Natural killer cell (primary cell): ENCODE measurements around the gene POLR3GL. TPM values are rescaled to one million over a fixed set of nuclear protein-coding genes. Genes with fewer than 3 reads are reported as not detected.
A peak's percentile ranks its signal among the peaks of the same experiment; 100 is the strongest.

Experiments used
- ATAC-seq, 3 donors: fragments of 150-1000 bp in 2 of 3; fragments of 200-7000 bp in 1 of 3; cut with Tn5 transposase; 1 replicate in 1 of 3; 2 replicates in 2 of 3; pipeline ENCODE4 v1.10.0; 2021; ENCODE audit warnings: mild to moderate bottlenecking in 2 of 3, moderate library complexity in 2 of 3
- DNase-seq, 2 donors: peaks; one replicate each; pipeline versions ENCODE4 v3.0.0 to v3.0.0-alpha.2; 2013 to 2021; ENCODE audit warnings: mixed read lengths in 1 of 2
- H3K27ac ChIP-seq: one replicate; pipeline ENCODE4 v1.5.1; 2013; ENCODE audit warnings: mild to moderate bottlenecking, low read length
- H3K27me3 ChIP-seq: one replicate; pipeline ENCODE4 v1.6.1; 2013; ENCODE audit warnings: low read length; ENCODE audit not compliant: control insufficient read depth, insufficient read depth
- H3K36me3 ChIP-seq: one replicate; pipeline ENCODE4 v1.6.1; 2013; ENCODE audit warnings: low read length; ENCODE audit not compliant: control insufficient read depth, insufficient read depth
- H3K4me1 ChIP-seq: one replicate; pipeline ENCODE4 v1.6.1; 2013; ENCODE audit warnings: low read length; ENCODE audit not compliant: control insufficient read depth, insufficient read depth
- H3K4me3 ChIP-seq: one replicate; pipeline ENCODE4 v1.5.1; 2013; ENCODE audit warnings: low read length
- H3K9me3 ChIP-seq: one replicate; pipeline ENCODE4 v1.6.1; 2013; ENCODE audit warnings: low read length; ENCODE audit not compliant: control insufficient read depth, insufficient read depth
- H3K27ac Mint-ChIP-seq, 2 donors: one replicate each; pipeline ENCODE4 v1.8.0; 2022; ENCODE audit warnings: mild to moderate bottlenecking in 2 of 2, mixed read lengths in 2 of 2, moderate library complexity in 1 of 2
- H3K27me3 Mint-ChIP-seq, 2 donors: one replicate each; pipeline ENCODE4 v1.8.0; 2022; ENCODE audit warnings: low read depth in 2 of 2, mixed read lengths in 2 of 2
- H3K36me3 Mint-ChIP-seq: one replicate; pipeline ENCODE4 v1.8.0; 2022; ENCODE audit warnings: mixed read lengths
- H3K4me1 Mint-ChIP-seq, 2 donors: one replicate each; pipeline ENCODE4 v1.8.0; 2022; ENCODE audit warnings: mixed read lengths in 2 of 2
- H3K4me3 Mint-ChIP-seq: one replicate; pipeline ENCODE4 v1.8.0; 2022; ENCODE audit warnings: mild to moderate bottlenecking, moderate library complexity, mixed read lengths
- H3K9me3 Mint-ChIP-seq, 2 donors: one replicate each; pipeline ENCODE4 v1.8.0; 2022; ENCODE audit warnings: mixed read lengths in 2 of 2
- CTCF ChIP-seq: fragments of 200-600 bp; IDR thresholded peaks from one replicate; pipeline ENCODE4 v1.8.0; 2022; ENCODE audit warnings: antibody characterized with exemption
- WGBS: methylation state at CpG from one replicate; pipeline ENCODE4 v1.1.7; 2013; ENCODE audit warnings: missing lambda C conversion rate; ENCODE audit not compliant: insufficient coverage; 5-methylcytosine and 5-hydroxymethylcytosine counted together
- intact Hi-C: fragments of 100-400 bp; cut with micrococcal nuclease; formaldehyde crosslinking; loops from one replicate; pipeline ENCODE4 v1.14.2; 2022
- total RNA-seq, 4 donors: library from RNA; stranded (reverse); fragments of 120-200 nt in 1 of 4; gene quantifications; one replicate each; pipeline versions ENCODE4 v1.2.3 to v1.2.4, GENCODE V29; 2013 to 2022

Gene POLR3GL
- total RNA-seq, 3 donors from 2014 or later (not counting 1 experiment from before 2014, with no cell fraction given) = 34.9 to 37.5 (median 37.4) TPM

GRCh38 chr1:145952903-145953302 is 11.6 kb upstream of the POLR3GL start:
- no peak for DNase-seq
- peaks cover 5% of the 10 kb centered on the region for H3K36me3 ChIP-seq
- H3K4me3 ChIP-seq = no peak overlapping the region
- H3K9me3 Mint-ChIP-seq = no peaks in the 10 kb centered on the region
- no peaks in the 10 kb centered on the region for H3K27me3 ChIP-seq
- peaks cover 16% of the 10 kb centered on the region for H3K4me1 ChIP-seq
- no peak overlapping the region for H3K27ac Mint-ChIP-seq
- H3K4me3 Mint-ChIP-seq = no peak overlapping the region
- H3K27ac ChIP-seq = no peak overlapping the region
- no peak for ATAC-seq
- no peak for TF ChIP-seq CTCF
- H3K9me3 ChIP-seq = no peaks in the 10 kb centered on the region
- WGBS = 100% methylated on average over 3 of the region's 3 CpGs
- H3K27me3 Mint-ChIP-seq = no peaks in the 10 kb centered on the region
- intact Hi-C loops = no loop called here
- H3K36me3 Mint-ChIP-seq = no peaks in the 10 kb centered on the region
- peaks cover 52 to 82% of the 10 kb centered on the region in 2 donors for H3K4me1 Mint-ChIP-seq

- Histone ChIP-seq H3K4me1 (peaks cover 20% of the 10 kb centered on the region), H3K36me3 (peaks cover 5% of the 10 kb centered on the region), H3K27me3 (no peaks in the 10 kb centered on the region), H3K27ac (no peak overlapping the region), H3K9me3 (no peaks in the 10 kb centered on the region), H3K4me3 (no peak overlapping the region)
- TF ChIP-seq CTCF = no peak
- peaks cover 60 to 84% of the 10 kb centered on the region in 2 donors for H3K4me1 Mint-ChIP-seq
- DNase-seq = no peak
- intact Hi-C loops = no loop called here
- H3K9me3 Mint-ChIP-seq = no peaks in the 10 kb centered on the region
- no peaks in the 10 kb centered on the region for H3K27me3 Mint-ChIP-seq
- no peak overlapping the region for H3K4me3 Mint-ChIP-seq
- whole genome bisulfite sequencing = 97% methylated on average over 6 of the region's 6 CpGs
- no peaks in the 10 kb centered on the region for H3K36me3 Mint-ChIP-seq
- no peak for ATAC-seq
- H3K27ac Mint-ChIP-seq = no peak overlapping the region
These were observed 10.6 kb upstream of the POLR3GL start for GRCh38 chr1:145953861-145954260.

- no peak for TF ChIP-seq CTCF
- H3K4me3 Mint-ChIP-seq = peak overlapping the region; percentile 60
- no peaks in the 10 kb centered on the region for H3K27me3 Mint-ChIP-seq
- no peak overlapping the region for H3K27ac ChIP-seq
- peaks cover 5% of the 10 kb centered on the region for H3K36me3 ChIP-seq
- no peak for ATAC-seq
- H3K9me3 ChIP-seq = no peaks in the 10 kb centered on the region
- no peaks in the 10 kb centered on the region for H3K36me3 Mint-ChIP-seq
- no peaks in the 10 kb centered on the region for H3K27me3 ChIP-seq
- H3K9me3 Mint-ChIP-seq = no peaks in the 10 kb centered on the region
- H3K4me1 ChIP-seq = peaks cover 31% of the 10 kb centered on the region
- peaks cover 68 to 80% of the 10 kb centered on the region in 2 donors for H3K4me1 Mint-ChIP-seq
- intact Hi-C loops = no loop called here
- peak overlapping the region; percentile 18 to 86 for H3K27ac Mint-ChIP-seq
- DNase-seq = no peak
- H3K4me3 ChIP-seq = no peak overlapping the region
- WGBS = 57% methylated on average over 2 of the region's 2 CpGs
These were observed 9.1 kb upstream of the POLR3GL start for GRCh38 chr1:145955436-145955835.

GRCh38 chr1:145956361-145956760 is 8.1 kb upstream of the POLR3GL start:
- Histone ChIP-seq H3K36me3 (peaks cover 3% of the 10 kb centered on the region), H3K4me3 (peak overlapping the region; percentile 88), H3K9me3 (no peaks in the 10 kb centered on the region), H3K27me3 (no peaks in the 10 kb centered on the region), H3K27ac (peak overlapping the region; percentile 85), H3K4me1 (peaks cover 32% of the 10 kb centered on the region)
- Mint-ChIP-seq H3K9me3 (no peaks in the 10 kb centered on the region), H3K27me3 (no peaks in the 10 kb centered on the region), H3K36me3 (no peaks in the 10 kb centered on the region), H3K4me3 (peak overlapping the region; percentile 96), H3K4me1 (peaks cover 73 to 79% of the 10 kb centered on the region in 2 donors), H3K27ac (peak overlapping the region; percentile 86 to 87)
- ATAC-seq = no peak
- intact Hi-C loops = loop anchor here (2.0 kb wide), 1 partner anchor 22 kb away; no protein-coding TSS in a partner anchor
- no peak for DNase-seq
- TF ChIP-seq CTCF = no peak
